Mesothelial cell of epicardium (in vitro differentiated cells): Measurements from ENCODE around the gene NONO. TPM values are rescaled to one million over a fixed set of nuclear protein-coding genes. Genes with fewer than 3 reads are reported as not detected.
"Not testable (repeated sequence)": the region's sequence is repeated elsewhere in the genome, so short reads cannot be mapped to it uniquely, and the experiment has no call there.

Experiments
- DNase-seq, 2 experiments: peaks; one replicate each; pipeline ENCODE4 v3.0.0; 2021; ENCODE audit warnings: low spot score in 2 of 2; ENCODE audit not compliant: unreplicated experiment in 2 of 2
- H3K27ac Mint-ChIP-seq: 2 replicates; pipeline ENCODE4 v1.8.0; 2021; ENCODE audit warnings: mixed read lengths
- H3K27me3 Mint-ChIP-seq: 2 replicates; pipeline ENCODE4 v1.8.0; 2021; ENCODE audit warnings: low read depth, mixed read lengths
- H3K36me3 Mint-ChIP-seq: 2 replicates; pipeline ENCODE4 v1.8.0; 2021; ENCODE audit warnings: mixed read lengths
- H3K4me1 Mint-ChIP-seq: 2 replicates; pipeline ENCODE4 v1.8.0; 2021; ENCODE audit warnings: mixed read lengths
- H3K4me3 Mint-ChIP-seq: 2 replicates; pipeline ENCODE4 v1.8.0; 2021; ENCODE audit warnings: mild to moderate bottlenecking, moderate library complexity, mixed read lengths
- H3K9me3 Mint-ChIP-seq: 2 replicates; pipeline ENCODE4 v1.8.0; 2021; ENCODE audit warnings: mixed read lengths
- CTCF ChIP-seq: fragments of 200-600 bp; sonication (generic); IDR thresholded peaks from one replicate; pipeline ENCODE4 v1.5.0; 2021; ENCODE audit warnings: antibody characterized with exemption; ENCODE audit not compliant: unreplicated experiment
- total RNA-seq: library from RNA; stranded (reverse); gene quantifications from 3 replicates; pipeline ENCODE4 v1.2.1, GENCODE V29; 2021

NONO gene
- total RNA-seq, 1 donor from 2014 or later, result 611 TPM

- Mint-ChIP-seq H3K4me1 (peaks cover 24% of the 10 kb centered on the region), H3K27ac (peak overlapping the region; percentile 94), H3K27me3 (no peaks in the 10 kb centered on the region), H3K4me3 (peak overlapping the region; percentile 94), H3K9me3 (peaks cover 9% of the 10 kb centered on the region), H3K36me3 (peaks cover 11% of the 10 kb centered on the region)
- DNase-seq, result peak in 1 of 2 experiments; percentile 71
- TF ChIP-seq CTCF, result peak; percentile 36
These were observed 30.0 kb upstream of the NONO start for GRCh38 chrX:71253253-71254091.

DNA sequence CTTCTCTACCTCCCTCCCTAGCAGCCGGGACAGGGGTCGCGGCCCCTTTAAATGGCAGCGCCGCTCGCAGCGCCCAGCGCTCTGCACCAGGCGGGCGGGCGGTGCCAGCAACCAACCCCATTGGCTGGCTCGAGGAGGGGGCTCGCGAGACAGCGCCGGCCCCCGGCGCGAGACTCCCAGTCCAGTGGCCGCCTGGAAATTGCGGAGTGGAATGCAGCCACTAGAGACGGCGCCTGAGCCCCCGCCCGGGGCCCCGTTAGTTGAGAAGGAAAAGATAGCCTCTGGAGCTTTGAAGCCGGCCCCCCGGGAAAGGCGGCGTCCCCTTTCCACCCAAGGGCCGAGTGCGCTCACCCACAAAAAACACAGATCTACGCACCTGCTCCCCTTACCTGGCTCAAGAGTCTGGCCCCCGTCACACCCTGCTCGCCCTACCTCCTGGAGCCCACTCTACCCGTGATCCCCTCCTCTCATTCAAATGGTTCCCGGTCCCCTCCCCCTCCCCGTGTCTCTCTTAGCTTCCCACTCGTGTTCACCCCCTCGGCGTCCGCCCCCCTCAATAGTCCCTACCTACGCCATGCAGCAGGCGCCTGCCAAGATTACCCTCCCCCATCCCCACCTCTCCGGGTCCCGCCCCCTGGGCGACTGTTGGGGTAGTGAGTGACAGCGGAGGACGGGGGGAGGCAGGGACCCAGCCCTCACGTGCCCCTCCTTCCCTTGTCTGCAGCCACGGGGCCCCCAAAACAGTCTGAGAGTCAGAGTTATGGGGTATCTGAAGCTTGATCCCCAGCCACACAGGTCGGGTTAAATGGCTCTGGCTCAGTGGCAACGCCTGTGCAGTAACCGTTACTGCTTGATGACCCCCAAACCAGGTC lies 29.1 kb upstream of the NONO start, which contains the start of gene ZMYM3:
Gene ZMYM3, minus strand, starts transcription at position 49 of the 872 bp plus-strand sequence. CDS start 885 bp downstream, outside the sequence.
- DNase-seq, result peak; percentile 62 to 79
- Mint-ChIP-seq H3K4me1 (peaks cover 24% of the 10 kb centered on the region), H3K4me3 (peak within 1 kb of the TSS; percentile 94), H3K9me3 (peaks cover 9% of the 10 kb centered on the region), H3K27ac (peak within 1 kb of the TSS; percentile 94), H3K27me3 (no peaks in the 10 kb centered on the region), H3K36me3 (peaks cover 9% of the 10 kb centered on the region)
- no peak for TF ChIP-seq CTCF

DNA sequence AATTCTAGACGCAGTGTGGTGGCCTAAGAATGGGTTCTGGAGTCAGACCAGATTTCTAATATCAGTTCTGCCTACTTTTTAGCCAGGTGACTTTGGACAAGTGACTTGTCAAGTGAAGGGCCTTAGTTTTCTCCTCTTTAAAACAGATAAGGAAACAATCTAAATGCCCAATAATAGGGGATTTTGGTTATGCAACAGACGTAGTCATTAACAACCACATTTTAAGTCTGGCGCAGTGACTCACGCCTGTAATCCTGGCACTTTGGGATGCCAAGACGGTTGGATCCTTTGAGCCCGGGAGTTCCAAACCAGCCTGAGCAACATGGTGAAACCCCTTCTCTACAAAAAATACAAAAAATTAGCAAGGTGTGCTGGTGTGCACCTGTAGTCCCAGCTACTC lies 27.4 kb upstream of the NONO start:
- H3K27ac Mint-ChIP-seq, result peak overlapping the region; percentile 94
- DNase-seq, result no peak
- peaks cover 3% of the 10 kb centered on the region for H3K36me3 Mint-ChIP-seq
- TF ChIP-seq CTCF, result no peak
- no peaks in the 10 kb centered on the region for H3K27me3 Mint-ChIP-seq
- peak overlapping the region; percentile 94 for H3K4me3 Mint-ChIP-seq
- peaks cover 24% of the 10 kb centered on the region for H3K4me1 Mint-ChIP-seq
- peaks cover 5% of the 10 kb centered on the region for H3K9me3 Mint-ChIP-seq

DNA sequence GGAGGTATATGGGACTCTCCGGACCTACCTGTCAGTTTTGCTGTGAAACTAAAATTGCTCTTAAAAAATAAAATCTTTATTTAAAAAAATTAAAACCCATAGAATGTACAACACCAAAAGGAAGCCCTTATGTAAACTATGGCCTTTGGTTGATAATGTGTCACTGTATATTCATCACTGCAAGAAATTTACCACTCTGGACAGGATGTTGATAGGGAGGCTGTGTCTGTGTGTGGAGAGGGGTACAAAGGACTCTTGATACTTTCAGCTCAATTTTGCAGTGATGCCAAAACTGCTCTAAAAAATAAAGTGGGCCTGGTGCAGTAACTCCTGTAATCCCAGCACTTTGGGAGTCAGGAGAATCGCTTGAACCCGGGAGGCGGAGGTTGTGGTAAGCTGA lies 26.6 kb upstream of the NONO start:
- TF ChIP-seq CTCF, result no peak
- no peak for DNase-seq
- H3K27me3 Mint-ChIP-seq, result no peaks in the 10 kb centered on the region
- H3K9me3 Mint-ChIP-seq, result peaks cover 3% of the 10 kb centered on the region
- H3K4me1 Mint-ChIP-seq, result peaks cover 20% of the 10 kb centered on the region
- H3K36me3 Mint-ChIP-seq, result peaks cover 2% of the 10 kb centered on the region
- H3K4me3 Mint-ChIP-seq, result no peak overlapping the region
- H3K27ac Mint-ChIP-seq, result no peak overlapping the region

GRCh38 chrX:71268624-71269023 lies 14.8 kb upstream of the NONO start:
- not testable (repeated sequence) for H3K27me3 Mint-ChIP-seq, H3K4me1 Mint-ChIP-seq, H3K27ac Mint-ChIP-seq, DNase-seq, H3K4me3 Mint-ChIP-seq
- Mint-ChIP-seq H3K9me3 (peaks cover 32% of the 10 kb centered on the region), H3K36me3 (peaks cover 13% of the 10 kb centered on the region)
